IMR-90 (cell line): Measurements from ENCODE around the gene MLIP. TPM values are rescaled to one million over a fixed set of nuclear protein-coding genes. Genes with fewer than 3 reads are reported as not detected.

Experiments used
- ATAC-seq: fragments of 200-7000 bp; cut with Tn5 transposase; 2 replicates; pipeline ENCODE4 v1.9.1; 2020; ENCODE audit warnings: low read depth, mild to moderate bottlenecking, moderate library complexity
- BruUV-seq: library from RNA; stranded (reverse); fragments of 400-500 nt; replicated peaks from 2 replicates; lab custom pipeline; 2021; lab: Mats Ljungman, UMichigan
- CTCF ChIA-PET: fragments of 300-600 bp; formaldehyde crosslinking; extraction: SDS; loops from one replicate; lab custom pipeline; 2021; ENCODE audit warnings: antibody characterized with exemption; lab: Yijun Ruan, JAX
- POLR2A ChIA-PET: fragments of 300-600 bp; sonication (Branson Sonifier 250); formaldehyde crosslinking; loops from one replicate; lab custom pipeline; 2022; ENCODE audit warnings: antibody characterized with exemption; ENCODE audit not compliant: unreplicated experiment; lab: Charles Lee
- DNase-seq: peaks from one replicate; pipeline ENCODE4 v3.0.0; 2013
- H2AFZ ChIP-seq: replicated peaks from 2 replicates; pipeline ENCODE3; 2013; ENCODE audit warnings: low read length, mild to moderate bottlenecking; ENCODE audit not compliant: poor library complexity
- H2AK5ac ChIP-seq: 2 replicates; pipeline ENCODE4 v1.6.1; 2013; ENCODE audit warnings: low read depth, low read length, inconsistent platforms
- H2AK9ac ChIP-seq: replicated peaks from 2 replicates; pipeline ENCODE3; 2013; ENCODE audit warnings: mild to moderate bottlenecking, low read depth, low read length, moderate library complexity; ENCODE audit not compliant: poor library complexity
- H2BK120ac ChIP-seq: 2 replicates; pipeline ENCODE4 v1.6.1; 2013; ENCODE audit warnings: low read depth, low read length, inconsistent platforms
- H2BK15ac ChIP-seq: 3 replicates; pipeline ENCODE4 v1.6.1; 2013; ENCODE audit warnings: low read depth, low read length, inconsistent platforms
- H2BK20ac ChIP-seq: 2 replicates; pipeline ENCODE4 v1.6.1; 2013; ENCODE audit warnings: low read depth, mild to moderate bottlenecking, inconsistent platforms, low read length, moderate library complexity
- H2BK5ac ChIP-seq: 2 replicates; pipeline ENCODE4 v1.6.1; 2013; ENCODE audit warnings: mild to moderate bottlenecking, low read depth, low read length, inconsistent platforms; ENCODE audit not compliant: poor library complexity, severe bottlenecking
- H3K14ac ChIP-seq: replicated peaks from 2 replicates; pipeline ENCODE4 v1.6.1; 2013; ENCODE audit warnings: low read depth, low read length, inconsistent platforms
- H3K18ac ChIP-seq: 2 replicates; pipeline ENCODE4 v1.6.1; 2013; ENCODE audit warnings: low read depth, low read length, control low read depth
- H3K23ac ChIP-seq: 2 replicates; pipeline ENCODE4 v1.6.1; 2013; ENCODE audit warnings: low read depth, low read length, inconsistent platforms
- H3K27ac ChIP-seq: 2 replicates; pipeline ENCODE4 v1.5.1; 2013; ENCODE audit warnings: mild to moderate bottlenecking, control low read depth, low read length; ENCODE audit not compliant: insufficient read depth
- H3K27me3 ChIP-seq: 2 replicates; pipeline ENCODE4 v1.6.1; 2013; ENCODE audit warnings: low read length; ENCODE audit not compliant: control insufficient read depth, insufficient read depth
- H3K36me3 ChIP-seq: 2 replicates; pipeline ENCODE4 v1.6.1; 2013; ENCODE audit warnings: low read length, mixed read lengths; ENCODE audit not compliant: control insufficient read depth, insufficient read depth
- H3K4ac ChIP-seq: 2 replicates; pipeline ENCODE4 v1.6.1; 2013; ENCODE audit warnings: low read depth, low read length, inconsistent platforms
- H3K4me1 ChIP-seq: 2 replicates; pipeline ENCODE4 v1.6.1; 2013; ENCODE audit warnings: low read length, mixed read lengths; ENCODE audit not compliant: control insufficient read depth, insufficient read depth
- H3K4me2 ChIP-seq: 2 replicates; pipeline ENCODE4 v1.6.1; 2013; ENCODE audit warnings: low read depth, mild to moderate bottlenecking, control low read depth, low read length, moderate library complexity
- H3K4me3 ChIP-seq: 2 replicates; pipeline ENCODE4 v1.5.1; 2013; ENCODE audit warnings: low read depth, mild to moderate bottlenecking, control low read depth, low read length, moderate library complexity; ENCODE audit not compliant: insufficient read depth
- H3K56ac ChIP-seq: 2 replicates; pipeline ENCODE4 v1.6.1; 2013; ENCODE audit warnings: low read length, inconsistent platforms; ENCODE audit not compliant: insufficient read depth; ENCODE audit errors: extremely low read depth
- H3K79me1 ChIP-seq, 2 experiments: 2 replicates each; pipeline ENCODE4 v1.6.1; 2013; ENCODE audit warnings: low read length in 2 of 2, inconsistent platforms in 1 of 2, low read depth in 1 of 2
- H3K9ac ChIP-seq: 2 replicates; pipeline ENCODE4 v1.6.1; 2013; ENCODE audit warnings: low read depth, low read length, control low read depth
- H3K9me1 ChIP-seq: 2 replicates; pipeline ENCODE4 v1.6.1; 2013; ENCODE audit warnings: low read length, inconsistent platforms; ENCODE audit not compliant: insufficient read depth
- H3K9me3 ChIP-seq: 2 replicates; pipeline ENCODE4 v1.6.1; 2013; ENCODE audit warnings: low read length; ENCODE audit not compliant: control insufficient read depth, insufficient read depth
- H4K20me1 ChIP-seq: 2 replicates; pipeline ENCODE4 v1.6.1; 2013; ENCODE audit warnings: low read length, inconsistent platforms; ENCODE audit not compliant: insufficient read depth
- H4K5ac ChIP-seq: 2 replicates; pipeline ENCODE4 v1.6.1; 2013; ENCODE audit warnings: mild to moderate bottlenecking, low read depth, low read length, control low read depth
- H4K8ac ChIP-seq, 2 experiments: 2 replicates each; pipeline ENCODE4 v1.6.1; 2013; ENCODE audit warnings: low read depth in 2 of 2, low read length in 2 of 2, control low read depth in 1 of 2, inconsistent platforms in 1 of 2
- H4K91ac ChIP-seq: 2 replicates; pipeline ENCODE4 v1.6.1; 2013; ENCODE audit warnings: low read depth, low read length, inconsistent platforms; ENCODE audit not compliant: insufficient read depth
- BHLHE40 ChIP-seq: fragments of 150-350 bp; IDR thresholded peaks from 2 replicates; pipeline ENCODE4 v1.6.1; 2016; ENCODE audit warnings: mild to moderate bottlenecking, low read depth, low read length
- CEBPB ChIP-seq: IDR thresholded peaks from 2 replicates; pipeline ENCODE4 v1.6.1; 2012; ENCODE audit warnings: low read depth, low read length, improper control_type of control experiment
- CHD1 ChIP-seq: IDR thresholded peaks from 2 replicates; pipeline ENCODE4 v1.6.1; 2012; ENCODE audit warnings: low read depth, low read length, improper control_type of control experiment
- CTCF ChIP-seq: conservative IDR thresholded peaks from 2 replicates; pipeline ENCODE4 v1.5.1; 2012; ENCODE audit warnings: mild to moderate bottlenecking, low read depth, low read length, improper control_type of control experiment
- ELK1 ChIP-seq: fragments of 150-350 bp; IDR thresholded peaks from 2 replicates; pipeline ENCODE4 v1.6.1; 2016; ENCODE audit warnings: low read depth, mild to moderate bottlenecking, low read length, moderate library complexity, borderline replicate concordance
- FOS ChIP-seq: fragments of 150-350 bp; IDR thresholded peaks from 2 replicates; pipeline ENCODE4 v1.6.1; 2016; ENCODE audit warnings: low read depth, low read length
- MAFK ChIP-seq: IDR thresholded peaks from 2 replicates; pipeline ENCODE4 v1.6.1; 2012; ENCODE audit warnings: low read depth, low read length, improper control_type of control experiment
- MAZ ChIP-seq: IDR thresholded peaks from 2 replicates; pipeline ENCODE4 v1.6.1; 2012; ENCODE audit warnings: low read depth, mild to moderate bottlenecking, low read length, improper control_type of control experiment, moderate library complexity, borderline replicate concordance
- MXI1 ChIP-seq: IDR thresholded peaks from 2 replicates; pipeline ENCODE4 v1.6.1; 2012; ENCODE audit warnings: low read depth, mild to moderate bottlenecking, low read length, moderate library complexity, borderline replicate concordance
- NFE2L2 ChIP-seq: fragments of 150-350 bp; IDR thresholded peaks from 2 replicates; pipeline ENCODE4 v1.6.1; 2016; ENCODE audit warnings: low read depth, mild to moderate bottlenecking, low read length
- POLR2A ChIP-seq: IDR thresholded peaks from 2 replicates; pipeline ENCODE4 v1.6.1; 2012; ENCODE audit warnings: mild to moderate bottlenecking, low read depth, low read length
- RAD21 ChIP-seq: IDR thresholded peaks from 2 replicates; pipeline ENCODE4 v1.6.1; 2012; ENCODE audit warnings: low read length, improper control_type of control experiment
- RCOR1 ChIP-seq: IDR thresholded peaks from 2 replicates; pipeline ENCODE4 v1.6.1; 2012; ENCODE audit warnings: mild to moderate bottlenecking, low read length, improper control_type of control experiment; ENCODE audit not compliant: insufficient replicate concordance
- RFX5 ChIP-seq: IDR thresholded peaks from 2 replicates; pipeline ENCODE4 v1.8.0; 2012; ENCODE audit warnings: low read depth, mild to moderate bottlenecking, low read length, moderate library complexity
- SMC3 ChIP-seq: fragments of 150-350 bp; IDR thresholded peaks from 2 replicates; pipeline ENCODE4 v1.6.1; 2016; ENCODE audit warnings: low read depth, mild to moderate bottlenecking, antibody characterized with exemption, low read length, moderate library complexity
- USF2 ChIP-seq: fragments of 150-350 bp; IDR thresholded peaks from 2 replicates; pipeline ENCODE4 v1.6.1; 2017; ENCODE audit warnings: mild to moderate bottlenecking, antibody characterized with exemption, low read length, low read depth
- WGBS, 2 experiments: methylation state at CpG; one replicate each; pipeline versions ENCODE4 v1.1.5 to v1.1.7; 2013; ENCODE audit warnings: missing lambda C conversion rate in 2 of 2; ENCODE audit not compliant: insufficient read length in 1 of 2; ENCODE audit errors: extremely low coverage in 2 of 2; 5-methylcytosine and 5-hydroxymethylcytosine counted together
- dilution Hi-C: fragments of 300-500 bp; cut with HindIII; formaldehyde crosslinking; loops from one replicate; pipeline ENCODE4 v1.14.3; 2018; ENCODE audit warnings: low sequenced_read_pairs; ENCODE audit not compliant: unreplicated experiment
- in situ Hi-C: fragments of 300-500 bp; cut with MboI; formaldehyde crosslinking; loops from 3 replicates; pipeline ENCODE4 v1.14.3; 2019; ENCODE audit warnings: low sequenced_read_pairs, inconsistent platforms, mixed read lengths
- intact Hi-C: fragments of 100-400 bp; cut with micrococcal nuclease; formaldehyde crosslinking; loops from 2 replicates; pipeline ENCODE4 v1.10.0; 2022
- polyA plus RNA-seq, 3 experiments: library from polyadenylated mRNA; depleted of rRNA; stranded (reverse); fragments of >200 nt; gene quantifications; 2 replicates each; pipeline ENCODE4 v1.2.3, GENCODE V29; 2012; ENCODE audit warnings: low replicate concordance in 1 of 3
- total RNA-seq: library from RNA; depleted of rRNA; stranded (reverse); fragments of >200 nt; gene quantifications from 2 replicates; pipeline ENCODE4 v1.2.3, GENCODE V29; 2012

MLIP gene
- total and polyA plus RNA-seq, 2 of the 4 experiments (the other 2 are of a cell fraction): not detected

- intact Hi-C loops (no loop called here), in situ Hi-C loops (no loop called here), dilution Hi-C loops (no loop called here)
- 71% methylated on average over 1 of the region's 4 CpGs; no CpG with 5 or more reads in 1 of the 2 experiments for WGBS, 2 experiments
- Histone ChIP-seq H2AFZ (no peak overlapping the region), H3K14ac (no peak overlapping the region), H3K4me3 (no peak overlapping the region), H3K56ac (no peak overlapping the region), H2BK20ac (no peak overlapping the region), H2BK15ac (no peak overlapping the region), H3K9me3 (no peaks in the 10 kb centered on the region), H4K91ac (no peak overlapping the region), H2BK120ac (no peak overlapping the region), H3K36me3 (no peaks in the 10 kb centered on the region), H3K4me2 (no peak overlapping the region), H2AK9ac (no peak overlapping the region), H4K5ac (no peak overlapping the region), H4K8ac (no peak overlapping the region), H3K9ac (no peak overlapping the region), H3K79me1 (no peaks in the 10 kb centered on the region), H3K23ac (no peak overlapping the region), H4K20me1 (no peaks in the 10 kb centered on the region), H3K9me1 (no peaks in the 10 kb centered on the region), H3K27me3 (no peaks in the 10 kb centered on the region), H3K27ac (no peak overlapping the region), H3K18ac (no peak overlapping the region), H2BK5ac (no peak overlapping the region), H3K4me1 (no peaks in the 10 kb centered on the region), H2AK5ac (no peak overlapping the region), H3K4ac (no peak overlapping the region)
- no peak for TF ChIP-seq RFX5
- no peak for TF ChIP-seq SMC3
- no peak for TF ChIP-seq RAD21
- TF ChIP-seq CEBPB: no peak
- TF ChIP-seq POLR2A: no peak
- TF ChIP-seq USF2: no peak
- TF ChIP-seq CTCF: no peak
- TF ChIP-seq CHD1: no peak
- TF ChIP-seq MAZ: no peak
- no peak for TF ChIP-seq MXI1
- TF ChIP-seq NFE2L2: no peak
- no peak for TF ChIP-seq ELK1
- no peak for TF ChIP-seq BHLHE40
- TF ChIP-seq RCOR1: no peak
- no peak for TF ChIP-seq MAFK
- no peak for TF ChIP-seq FOS
- BruUV-seq: no TSS peak
- DNase-seq (peak; percentile 10), ATAC-seq (no peak)
- ChIA-PET POLR2A (no interaction called here), CTCF (no interaction called here)
Measured at GRCh38 chr6:54315656-54316055, 204.4 kb downstream of the MLIP start.
